ENCODE data around the gene VPS51.

- TF ChIP-seq, protein P1, sequence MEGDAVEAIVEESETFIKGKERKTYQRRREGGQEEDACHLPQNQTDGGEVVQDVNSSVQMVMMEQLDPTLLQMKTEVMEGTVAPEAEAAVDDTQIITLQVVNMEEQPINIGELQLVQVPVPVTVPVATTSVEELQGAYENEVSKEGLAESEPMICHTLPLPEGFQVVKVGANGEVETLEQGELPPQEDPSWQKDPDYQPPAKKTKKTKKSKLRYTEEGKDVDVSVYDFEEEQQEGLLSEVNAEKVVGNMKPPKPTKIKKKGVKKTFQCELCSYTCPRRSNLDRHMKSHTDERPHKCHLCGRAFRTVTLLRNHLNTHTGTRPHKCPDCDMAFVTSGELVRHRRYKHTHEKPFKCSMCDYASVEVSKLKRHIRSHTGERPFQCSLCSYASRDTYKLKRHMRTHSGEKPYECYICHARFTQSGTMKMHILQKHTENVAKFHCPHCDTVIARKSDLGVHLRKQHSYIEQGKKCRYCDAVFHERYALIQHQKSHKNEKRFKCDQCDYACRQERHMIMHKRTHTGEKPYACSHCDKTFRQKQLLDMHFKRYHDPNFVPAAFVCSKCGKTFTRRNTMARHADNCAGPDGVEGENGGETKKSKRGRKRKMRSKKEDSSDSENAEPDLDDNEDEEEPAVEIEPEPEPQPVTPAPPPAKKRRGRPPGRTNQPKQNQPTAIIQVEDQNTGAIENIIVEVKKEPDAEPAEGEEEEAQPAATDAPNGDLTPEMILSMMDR (conservative IDR thresholded peaks at IDR 0.05), result no peak
- TF ChIP-seq ZFX (IDR thresholded peaks at IDR 0.05), result no peak
These were observed 44.6 kb upstream of the VPS51 start for GRCh38 chr11:65051398-65051858.
